NT2/D1 (cell line): ENCODE results near the gene CAPN12.

Experiments used
- DNase-seq: peaks from one replicate; pipeline ENCODE4 v3.0.0-alpha.2; 2011; ENCODE audit warnings: low read depth, low spot score
- H3K27me3 ChIP-seq: 2 replicates; pipeline ENCODE4 v1.6.0; 2011; ENCODE audit warnings: mild to moderate bottlenecking; ENCODE audit not compliant: insufficient read length, insufficient read depth
- H3K36me3 ChIP-seq: 2 replicates; pipeline ENCODE4 v1.6.1; 2011; ENCODE audit warnings: mild to moderate bottlenecking, low read length, mixed read lengths; ENCODE audit not compliant: insufficient read depth, insufficient read length
- H3K4me1 ChIP-seq: 2 replicates; pipeline ENCODE4 v1.5.1; 2011; ENCODE audit not compliant: insufficient read depth, insufficient read length
- H3K4me3 ChIP-seq: 2 replicates; pipeline ENCODE4 v1.5.1; 2011; ENCODE audit warnings: low read depth; ENCODE audit not compliant: insufficient read length
- H3K9ac ChIP-seq: 2 replicates; pipeline ENCODE4 v1.6.0; 2011; ENCODE audit warnings: low read depth; ENCODE audit not compliant: insufficient read length
- H3K9me3 ChIP-seq: 2 replicates; pipeline ENCODE4 v1.5.1; 2011; ENCODE audit warnings: mild to moderate bottlenecking, low read length; ENCODE audit not compliant: insufficient read depth
- SUZ12 ChIP-seq: IDR thresholded peaks from 2 replicates; pipeline ENCODE4 v1.6.1; 2011; ENCODE audit not compliant: insufficient read length, insufficient read depth; ENCODE audit errors: extremely low read depth
- YY1 ChIP-seq: IDR thresholded peaks from 2 replicates; pipeline ENCODE4 v1.6.1; 2011; ENCODE audit not compliant: insufficient read length, insufficient read depth
- ZNF274 ChIP-seq: IDR thresholded peaks from 2 replicates; pipeline ENCODE4 v1.6.1; 2011; ENCODE audit warnings: mild to moderate bottlenecking, low read depth, low read length

The CAPN12 gene

DNA sequence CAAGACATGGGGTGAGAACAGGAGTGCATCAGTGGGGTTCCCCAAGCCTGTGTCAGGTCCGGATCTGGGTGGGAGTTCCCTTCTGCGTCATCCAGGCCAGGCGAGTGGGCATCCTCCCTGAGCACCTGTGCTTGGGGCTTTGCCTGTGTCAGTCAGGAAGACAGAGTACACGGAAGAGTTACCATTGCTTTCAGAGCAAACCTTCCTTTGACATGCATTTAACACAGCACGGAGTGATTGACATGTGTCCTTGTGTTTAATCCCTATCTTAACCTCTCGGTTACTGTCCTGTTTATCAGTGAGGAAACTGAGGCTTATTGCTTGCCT is 47.6 kb downstream of the CAPN12 start:
- H3K4me3 ChIP-seq, result no peak overlapping the region
- no peak for TF ChIP-seq SUZ12
- no peak for TF ChIP-seq YY1
- no peak for TF ChIP-seq ZNF274
- no peak overlapping the region for H3K9ac ChIP-seq
- peaks cover 77% of the 10 kb centered on the region for H3K36me3 ChIP-seq
- DNase-seq, result no peak
- H3K27me3 ChIP-seq, result no peaks in the 10 kb centered on the region
- no peaks in the 10 kb centered on the region for H3K9me3 ChIP-seq
- H3K4me1 ChIP-seq, result peaks cover 24% of the 10 kb centered on the region

DNA sequence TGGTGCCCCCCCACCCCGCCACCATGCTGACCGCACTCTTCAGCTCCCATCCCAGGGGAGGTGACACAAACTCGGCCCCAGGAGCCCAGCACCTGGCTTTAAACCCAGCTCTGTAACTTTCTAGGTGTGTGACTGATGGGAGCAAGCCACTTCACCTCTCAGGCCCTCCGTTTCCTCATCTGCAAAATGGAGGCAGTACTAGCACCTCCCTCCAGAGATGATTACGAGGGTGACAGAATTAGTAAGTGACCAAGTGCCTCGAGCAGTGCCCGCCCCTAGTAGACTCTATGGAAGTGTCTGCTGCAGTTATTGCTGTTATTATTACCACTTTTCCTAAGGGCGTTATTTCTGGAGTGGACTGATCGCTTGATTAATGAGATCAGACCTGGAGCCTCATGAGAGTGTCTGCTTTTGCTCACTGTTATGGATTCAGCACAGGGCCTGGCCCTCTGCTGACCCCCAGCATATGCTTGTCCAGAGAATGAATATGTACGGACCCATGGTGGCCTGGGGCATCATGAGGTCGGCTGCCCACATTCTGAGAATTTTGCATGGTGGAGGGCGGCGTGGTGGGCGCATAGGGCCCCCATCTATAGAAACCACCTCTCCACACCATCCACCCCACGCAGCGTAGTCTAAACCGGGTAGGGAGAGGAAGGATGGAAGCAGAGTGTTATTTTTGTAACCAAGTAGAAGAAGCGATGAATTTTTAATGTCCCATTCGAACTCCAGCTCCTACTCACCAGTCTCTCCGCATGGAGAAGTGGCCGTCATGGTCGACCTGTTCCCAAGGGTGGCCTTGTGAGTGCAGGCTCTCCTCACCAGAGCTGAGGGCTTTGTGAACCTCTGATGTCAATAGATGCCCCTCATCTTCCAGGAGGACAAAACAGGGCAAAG is 48.2 kb downstream of the CAPN12 start:
- no peak overlapping the region for H3K9ac ChIP-seq
- no peaks in the 10 kb centered on the region for H3K9me3 ChIP-seq
- no peaks in the 10 kb centered on the region for H3K27me3 ChIP-seq
- H3K4me3 ChIP-seq, result no peak overlapping the region
- TF ChIP-seq ZNF274 (no peak), SUZ12 (no peak), YY1 (no peak)
- peaks cover 72% of the 10 kb centered on the region for H3K36me3 ChIP-seq
- no peak for DNase-seq
- H3K4me1 ChIP-seq, result peaks cover 24% of the 10 kb centered on the region

DNA sequence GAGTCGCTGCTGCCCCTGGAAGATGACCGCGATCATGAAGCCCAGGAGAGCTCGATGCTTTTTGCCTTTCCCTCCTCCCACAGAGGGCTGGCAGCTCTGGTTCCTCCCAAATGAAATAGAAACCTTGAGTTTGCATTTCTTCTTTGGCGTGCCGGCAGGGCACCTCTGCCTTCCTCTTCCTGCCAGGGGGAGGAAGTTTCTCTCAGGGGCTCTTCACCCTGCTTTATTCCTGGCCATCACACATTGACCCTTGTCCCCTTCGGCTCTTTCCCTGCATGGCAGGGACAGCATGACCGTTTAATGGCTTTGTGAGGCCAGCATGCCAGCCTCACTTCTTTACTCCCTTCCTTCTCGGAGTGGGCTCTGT is 49.0 kb downstream of the CAPN12 start:
- Histone ChIP-seq H3K36me3 (peaks cover 67% of the 10 kb centered on the region), H3K9me3 (no peaks in the 10 kb centered on the region), H3K27me3 (no peaks in the 10 kb centered on the region), H3K4me1 (peaks cover 24% of the 10 kb centered on the region), H3K4me3 (no peak overlapping the region), H3K9ac (no peak overlapping the region)
- no peak for TF ChIP-seq YY1
- TF ChIP-seq ZNF274, result no peak
- TF ChIP-seq SUZ12, result no peak
- DNase-seq, result no peak

DNA sequence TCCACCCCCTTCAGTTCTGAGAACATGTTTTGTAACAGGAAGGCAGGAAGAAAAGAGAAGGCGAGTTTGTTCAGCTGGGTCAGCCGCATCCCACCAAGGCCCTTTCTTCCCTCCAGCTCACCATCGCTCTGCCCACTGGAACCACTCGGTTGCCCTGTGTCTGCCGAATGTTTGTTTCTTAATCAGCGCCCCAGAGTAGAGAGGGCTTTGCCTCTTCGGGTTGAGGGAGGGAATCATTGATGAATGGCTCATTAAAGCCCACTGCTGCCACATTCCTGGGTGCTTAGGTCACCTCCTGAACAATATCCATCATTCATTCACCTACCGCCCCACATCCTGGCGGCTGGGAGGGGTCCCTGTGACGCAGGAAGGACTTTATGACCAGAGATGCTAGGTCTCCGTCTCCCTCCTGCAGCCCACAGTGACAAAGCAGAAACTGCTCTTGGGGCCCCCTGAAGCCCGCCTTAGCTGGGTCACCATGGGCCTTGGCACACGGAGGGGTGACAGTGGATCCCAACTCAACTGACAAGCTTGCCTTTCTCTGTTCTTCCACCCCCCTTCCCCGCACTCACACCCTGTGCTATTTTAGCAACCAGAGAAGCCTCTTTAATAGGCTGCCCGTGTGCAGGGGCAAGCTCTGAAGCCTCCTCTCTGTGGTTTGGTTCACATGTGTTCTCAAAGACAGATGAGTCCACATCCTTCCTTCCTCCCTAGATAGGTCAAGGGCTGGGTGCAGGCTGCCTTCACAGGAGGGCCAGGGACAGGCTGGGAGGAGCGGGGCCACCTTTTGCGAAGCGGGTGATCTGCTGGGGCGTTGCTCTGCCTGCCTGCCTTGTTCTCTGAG is 50.7 kb downstream of the CAPN12 start:
- H3K4me3 ChIP-seq, result no peak overlapping the region

DNA sequence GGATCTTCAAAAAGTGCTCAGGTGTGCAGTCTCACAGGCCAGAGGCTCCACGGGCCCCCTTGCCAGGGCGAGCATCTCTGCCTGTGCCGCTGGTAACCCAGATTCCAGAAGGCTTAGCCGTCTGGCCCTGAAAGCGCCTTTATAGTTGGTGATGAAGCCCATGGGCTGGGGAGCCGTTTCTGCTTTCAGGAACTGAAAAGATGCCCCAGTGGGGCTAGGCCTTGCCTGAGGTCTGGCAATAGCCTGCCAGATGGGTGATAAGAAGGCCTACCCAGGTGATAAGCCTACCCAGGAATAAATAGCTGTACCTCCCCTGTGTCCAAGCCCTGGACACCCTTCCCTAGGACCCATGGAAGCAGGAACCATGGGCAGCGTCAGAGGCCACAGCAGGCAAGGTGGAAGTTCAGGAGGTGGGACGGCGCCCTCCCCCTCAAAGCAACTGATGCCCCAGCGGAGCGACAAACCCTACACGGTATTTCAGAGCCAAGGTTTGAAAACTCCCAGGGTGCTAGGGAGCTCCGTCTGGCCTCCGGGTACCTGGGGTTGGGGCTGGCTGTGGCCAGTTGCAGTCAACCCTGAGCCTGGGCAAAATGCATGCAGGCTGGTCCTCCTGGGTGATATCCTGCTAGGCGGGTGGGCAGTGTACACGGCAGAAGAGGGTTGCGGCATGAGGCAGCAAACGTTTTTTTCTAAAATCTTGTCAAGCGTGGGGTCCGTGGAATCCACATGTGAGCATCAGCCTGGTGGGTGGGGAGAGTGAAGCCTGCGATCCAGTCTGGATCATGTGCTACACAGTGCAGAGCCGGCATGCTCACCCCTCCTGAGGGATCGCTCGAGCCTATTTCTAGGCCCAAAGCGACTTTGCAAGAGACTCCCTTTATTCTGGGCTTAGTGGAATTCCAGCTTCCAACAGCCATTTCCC is 51.6 kb downstream of the CAPN12 start:
- no peaks in the 10 kb centered on the region for H3K27me3 ChIP-seq
- DNase-seq, result peak; percentile 40
- no peaks in the 10 kb centered on the region for H3K9me3 ChIP-seq
- peaks cover 57% of the 10 kb centered on the region for H3K36me3 ChIP-seq
- peaks cover 16% of the 10 kb centered on the region for H3K4me1 ChIP-seq
- H3K4me3 ChIP-seq, result peak overlapping the region; percentile 18
- TF ChIP-seq SUZ12 (no peak), ZNF274 (no peak), YY1 (no peak)
- peak overlapping the region; percentile 69 for H3K9ac ChIP-seq

More for the DNA sequence above, 50.7 kb downstream of the CAPN12 start:
- no peaks in the 10 kb centered on the region for H3K27me3 ChIP-seq
- TF ChIP-seq YY1 (no peak), ZNF274 (no peak), SUZ12 (no peak)
- peaks cover 65% of the 10 kb centered on the region for H3K36me3 ChIP-seq
- H3K9ac ChIP-seq, result peak overlapping the region; percentile 61
- no peaks in the 10 kb centered on the region for H3K9me3 ChIP-seq
- H3K4me1 ChIP-seq, result peaks cover 23% of the 10 kb centered on the region
- peak; percentile 76 for DNase-seq

DNA sequence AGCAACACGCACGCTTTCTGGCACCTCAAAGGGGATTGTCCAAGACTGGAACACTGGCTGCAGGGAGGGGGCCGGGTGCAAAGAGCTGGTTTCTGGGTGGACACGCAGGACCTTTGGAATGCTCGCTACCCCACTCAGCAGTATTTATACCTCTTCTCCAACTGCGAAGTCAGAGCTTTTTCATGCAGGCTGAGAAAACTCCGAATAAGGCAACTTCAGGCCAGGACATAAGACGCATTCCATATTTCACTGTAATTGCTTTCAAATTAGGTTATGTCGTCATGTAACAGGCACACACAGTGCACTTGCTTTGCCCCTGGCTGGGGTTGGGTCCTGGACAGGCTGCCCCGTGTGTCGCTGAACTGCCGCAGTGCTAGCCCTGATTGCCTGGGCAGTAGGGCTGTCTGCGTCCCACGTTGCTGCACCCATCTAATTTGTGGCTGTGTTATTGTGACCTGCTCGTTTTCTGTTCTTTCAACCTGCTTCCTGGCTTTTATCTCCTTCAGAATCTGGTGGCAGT is 52.3 kb downstream of the CAPN12 start:
- Histone ChIP-seq H3K36me3 (peaks cover 55% of the 10 kb centered on the region), H3K4me3 (no peak overlapping the region), H3K9me3 (no peaks in the 10 kb centered on the region; the same call in 1 of the 2 replicates), H3K9ac (peak overlapping the region; percentile 64), H3K4me1 (peaks cover 14% of the 10 kb centered on the region), H3K27me3 (no peaks in the 10 kb centered on the region)
- no peak for DNase-seq
- no peak for TF ChIP-seq ZNF274

DNA sequence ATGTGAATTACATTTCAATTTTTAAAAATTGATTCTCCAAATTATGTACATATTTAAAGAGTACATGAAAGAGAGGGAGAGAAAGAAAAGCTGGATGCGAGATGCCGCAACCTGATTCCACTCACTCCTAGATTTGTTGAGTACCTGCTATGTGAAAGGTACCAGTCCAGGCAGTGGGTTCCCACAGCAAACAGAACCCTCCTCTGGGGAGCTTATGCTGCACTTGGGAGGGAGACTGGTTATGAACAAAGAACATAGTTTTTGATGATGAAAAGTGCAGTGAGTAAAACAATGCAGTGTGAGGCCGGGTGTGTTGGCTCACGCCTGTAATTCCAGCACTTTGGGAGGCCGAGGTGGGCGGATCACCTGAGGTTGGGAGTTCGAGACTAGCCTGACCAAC is 53.4 kb downstream of the CAPN12 start:
- Histone ChIP-seq H3K9ac (no peak overlapping the region), H3K9me3 (no peaks in the 10 kb centered on the region; the same call in 1 of the 2 replicates), H3K27me3 (no peaks in the 10 kb centered on the region), H3K4me1 (peaks cover 16% of the 10 kb centered on the region), H3K36me3 (peaks cover 48% of the 10 kb centered on the region), H3K4me3 (no peak overlapping the region)
- TF ChIP-seq YY1, result no peak
- TF ChIP-seq ZNF274, result no peak
- no peak for TF ChIP-seq SUZ12
- DNase-seq, result no peak
